WTC11 (cell line): ENCODE data around the gene C1S. TPM values are rescaled to one million over a fixed set of nuclear protein-coding genes. Genes with fewer than 3 reads are reported as not detected.

Experiments used
- ATAC-seq: fragments of 200-7000 bp; cut with Tn5 transposase; 2 replicates; pipeline ENCODE4 v1.10.0; 2021; ENCODE audit warnings: mild to moderate bottlenecking, moderate library complexity
- CTCF ChIA-PET: fragments of 300-600 bp; sonication (Branson Sonifier 250); formaldehyde crosslinking; loops from one replicate; lab custom pipeline; 2021; ENCODE audit warnings: antibody characterized with exemption; lab: Charles Lee
- POLR2A ChIA-PET: fragments of 350-600 bp; sonication (Branson Sonifier 250); formaldehyde crosslinking; loops from one replicate; lab custom pipeline; 2021; ENCODE audit warnings: antibody characterized with exemption; lab: Charles Lee
- DNase-seq: peaks from one replicate; pipeline ENCODE4 v3.0.0; 2021; ENCODE audit warnings: low spot score
- H3K27ac Mint-ChIP-seq: 2 replicates; pipeline ENCODE4 v1.8.0; 2021; ENCODE audit warnings: mixed read lengths
- H3K27me3 Mint-ChIP-seq: 2 replicates; pipeline ENCODE4 v1.8.0; 2021; ENCODE audit warnings: low read depth, mild to moderate bottlenecking, moderate library complexity, mixed read lengths
- H3K36me3 Mint-ChIP-seq: 2 replicates; pipeline ENCODE4 v1.8.0; 2021; ENCODE audit warnings: mixed read lengths
- H3K4me1 Mint-ChIP-seq: 2 replicates; pipeline ENCODE4 v1.8.0; 2022; ENCODE audit warnings: mixed read lengths
- H3K4me3 Mint-ChIP-seq: 2 replicates; pipeline ENCODE4 v1.8.0; 2021; ENCODE audit warnings: mild to moderate bottlenecking, moderate library complexity, mixed read lengths
- H3K9me3 Mint-ChIP-seq: 2 replicates; pipeline ENCODE4 v1.8.0; 2021; ENCODE audit warnings: mixed read lengths
- FOXJ3 ChIP-seq: sonication (generic); formaldehyde crosslinking; IDR thresholded peaks from 2 replicates; pipeline ENCODE4 v1.9.0; 2021; ENCODE audit warnings: missing genetic modification reagents, mild to moderate bottlenecking, borderline replicate concordance
- GABPB1 ChIP-seq: sonication (generic); formaldehyde crosslinking; IDR thresholded peaks from 2 replicates; pipeline ENCODE4 v1.8.1; 2023; ENCODE audit warnings: mild to moderate bottlenecking, missing genetic modification reagents
- GRHL2 ChIP-seq: fragments of 250-450 bp; sonication (Bioruptor Pico); IDR thresholded peaks from 2 replicates; pipeline ENCODE4 v1.8.0; 2022; ENCODE audit warnings: mild to moderate bottlenecking, moderate library complexity; ENCODE audit not compliant: insufficient replicate concordance, severe bottlenecking
- GTF2I ChIP-seq: fragments of 250-450 bp; sonication (Bioruptor Pico); conservative IDR thresholded peaks from 2 replicates; pipeline ENCODE4 v1.4.0; 2021; ENCODE audit warnings: mild to moderate bottlenecking
- NFYB ChIP-seq: sonication (generic); formaldehyde crosslinking; conservative IDR thresholded peaks from 2 replicates; pipeline ENCODE4 v1.8.0; 2022; ENCODE audit warnings: low read depth, missing genetic modification reagents
- OVOL2 ChIP-seq: fragments of 250-450 bp; sonication (Bioruptor Pico); IDR thresholded peaks from 2 replicates; pipeline ENCODE4 v1.9.0; 2021; ENCODE audit warnings: mild to moderate bottlenecking, borderline replicate concordance
- RORB ChIP-seq: fragments of 250-450 bp; sonication (Bioruptor Pico); IDR thresholded peaks from 2 replicates; pipeline ENCODE4 v1.9.0; 2021; ENCODE audit warnings: mild to moderate bottlenecking
- TEAD1 ChIP-seq: sonication (generic); formaldehyde crosslinking; IDR thresholded peaks from 2 replicates; pipeline ENCODE4 v1.8.0; 2022; ENCODE audit warnings: mild to moderate bottlenecking, missing genetic modification reagents
- ZNF219 ChIP-seq: sonication (generic); formaldehyde crosslinking; IDR thresholded peaks from 2 replicates; pipeline ENCODE4 v1.8.0; 2023; ENCODE audit warnings: missing genetic modification reagents, mild to moderate bottlenecking, borderline replicate concordance
- ZNF416 ChIP-seq: fragments of 250-450 bp; sonication (Bioruptor Pico); IDR thresholded peaks from 2 replicates; pipeline ENCODE4 v1.9.0; 2021; ENCODE audit warnings: mild to moderate bottlenecking, inconsistent platforms
- ZNF671 ChIP-seq: fragments of 250-450 bp; sonication (Bioruptor Pico); IDR thresholded peaks from 2 replicates; pipeline ENCODE4 v1.8.0; 2021; ENCODE audit warnings: mild to moderate bottlenecking
- total RNA-seq: library from RNA; stranded (reverse); gene quantifications from 3 replicates; pipeline ENCODE4 v1.2.3, GENCODE V29; 2021
- TF ChIP-seq, protein P1 (sequence below): fragments of 200-600 bp; IDR thresholded peaks from 2 replicates; pipeline ENCODE4 v1.8.0; 2022; ENCODE audit warnings: antibody characterized with exemption
- TF ChIP-seq, protein P2 (sequence below): sonication (generic); formaldehyde crosslinking; IDR thresholded peaks from 2 replicates; pipeline ENCODE4 v1.8.0; 2023; ENCODE audit warnings: missing genetic modification reagents
- TF ChIP-seq, protein P3 (sequence below): fragments of 250-450 bp; sonication (Bioruptor Pico); IDR thresholded peaks from 2 replicates; pipeline ENCODE4 v1.9.0; 2021; ENCODE audit warnings: mild to moderate bottlenecking, borderline replicate concordance
- TF ChIP-seq, protein P4 (sequence below): sonication (generic); formaldehyde crosslinking; IDR thresholded peaks from 2 replicates; pipeline ENCODE4 v1.8.1; 2023; ENCODE audit warnings: mild to moderate bottlenecking, missing genetic modification reagents
- TF ChIP-seq, protein P5 (sequence below): fragments of 250-450 bp; sonication (Bioruptor Pico); IDR thresholded peaks from 2 replicates; pipeline ENCODE4 v1.9.0; 2021; ENCODE audit warnings: moderate library complexity, mild to moderate bottlenecking, inconsistent platforms, borderline replicate concordance
- TF ChIP-seq, protein P6 (sequence below): fragments of 250-450 bp; sonication (Bioruptor Pico); IDR thresholded peaks from 2 replicates; pipeline ENCODE4 v1.9.0; 2021; ENCODE audit warnings: mild to moderate bottlenecking
- TF ChIP-seq, protein P7 (sequence below): sonication (generic); formaldehyde crosslinking; IDR thresholded peaks from 2 replicates; pipeline ENCODE4 v1.8.1; 2022; ENCODE audit warnings: mild to moderate bottlenecking, missing genetic modification reagents, moderate library complexity, borderline replicate concordance

C1S gene
- total RNA-seq, 1 experiment from 2014 or later = 7.6 TPM

DNA sequence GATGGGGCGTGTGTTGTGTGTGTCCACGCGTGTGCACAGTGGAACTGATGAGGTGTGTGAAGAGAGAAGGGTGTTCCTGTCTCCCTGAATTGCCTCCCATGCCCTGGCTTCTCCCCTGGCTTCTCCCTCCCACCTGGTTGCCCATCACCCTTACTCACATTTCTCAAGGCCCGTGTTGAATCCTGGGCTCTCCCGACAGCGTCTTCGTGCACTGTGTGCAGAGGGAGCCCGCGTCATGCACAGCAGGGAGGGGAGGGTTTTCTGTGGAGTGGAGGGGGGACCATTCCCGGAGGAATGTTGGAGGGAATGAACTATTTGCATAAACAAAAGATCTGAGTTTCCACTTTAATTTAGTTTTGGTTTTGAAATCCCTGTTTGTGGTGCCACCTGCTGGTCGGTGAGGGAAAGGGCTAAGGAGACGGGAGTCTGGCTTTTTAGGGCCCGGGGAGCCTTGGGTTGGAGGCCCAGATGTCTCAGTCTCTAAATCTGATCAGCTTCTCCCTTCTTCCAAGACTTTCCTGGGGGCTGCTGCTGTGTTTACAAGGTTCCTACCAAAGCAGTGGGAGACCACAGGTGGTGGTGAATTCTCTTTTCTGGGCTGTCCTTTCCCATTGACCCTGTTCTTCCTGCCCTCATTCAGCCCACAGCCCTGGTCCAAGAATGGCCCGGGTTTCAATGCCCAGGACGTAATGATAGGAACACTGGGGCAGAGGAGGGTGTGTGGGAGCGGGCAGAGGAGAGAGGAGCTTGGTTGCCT lies 31.9 kb downstream of the C1S start, which contains the start of gene C1R:
Gene C1R (minus strand): TSS at position 217 of the 757 bp plus-strand sequence. CDS start 57 bp downstream, at position 160.
- TF ChIP-seq GTF2I (CRISPR knock-in tag) = no peak
- no peak for TF ChIP-seq GRHL2 (CRISPR knock-in tag)
- TF ChIP-seq, protein P1, sequence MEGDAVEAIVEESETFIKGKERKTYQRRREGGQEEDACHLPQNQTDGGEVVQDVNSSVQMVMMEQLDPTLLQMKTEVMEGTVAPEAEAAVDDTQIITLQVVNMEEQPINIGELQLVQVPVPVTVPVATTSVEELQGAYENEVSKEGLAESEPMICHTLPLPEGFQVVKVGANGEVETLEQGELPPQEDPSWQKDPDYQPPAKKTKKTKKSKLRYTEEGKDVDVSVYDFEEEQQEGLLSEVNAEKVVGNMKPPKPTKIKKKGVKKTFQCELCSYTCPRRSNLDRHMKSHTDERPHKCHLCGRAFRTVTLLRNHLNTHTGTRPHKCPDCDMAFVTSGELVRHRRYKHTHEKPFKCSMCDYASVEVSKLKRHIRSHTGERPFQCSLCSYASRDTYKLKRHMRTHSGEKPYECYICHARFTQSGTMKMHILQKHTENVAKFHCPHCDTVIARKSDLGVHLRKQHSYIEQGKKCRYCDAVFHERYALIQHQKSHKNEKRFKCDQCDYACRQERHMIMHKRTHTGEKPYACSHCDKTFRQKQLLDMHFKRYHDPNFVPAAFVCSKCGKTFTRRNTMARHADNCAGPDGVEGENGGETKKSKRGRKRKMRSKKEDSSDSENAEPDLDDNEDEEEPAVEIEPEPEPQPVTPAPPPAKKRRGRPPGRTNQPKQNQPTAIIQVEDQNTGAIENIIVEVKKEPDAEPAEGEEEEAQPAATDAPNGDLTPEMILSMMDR = peak; percentile 82
- TF ChIP-seq OVOL2 (CRISPR knock-in tag) = no peak
- TF ChIP-seq, protein P2, sequence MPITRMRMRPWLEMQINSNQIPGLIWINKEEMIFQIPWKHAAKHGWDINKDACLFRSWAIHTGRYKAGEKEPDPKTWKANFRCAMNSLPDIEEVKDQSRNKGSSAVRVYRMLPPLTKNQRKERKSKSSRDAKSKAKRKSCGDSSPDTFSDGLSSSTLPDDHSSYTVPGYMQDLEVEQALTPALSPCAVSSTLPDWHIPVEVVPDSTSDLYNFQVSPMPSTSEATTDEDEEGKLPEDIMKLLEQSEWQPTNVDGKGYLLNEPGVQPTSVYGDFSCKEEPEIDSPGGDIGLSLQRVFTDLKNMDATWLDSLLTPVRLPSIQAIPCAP (CRISPR knock-in tag) = no peak
- DNase-seq (peak; percentile 76), ATAC-seq (peak; percentile 49)
- Mint-ChIP-seq H3K4me3 (peak within 1 kb of the TSS; percentile 65), H3K27me3 (no peaks in the 10 kb centered on the region; the same call in none of the 2 replicates), H3K27ac (peak within 1 kb of the TSS; percentile 79; the same call in 1 of the 2 replicates), H3K9me3 (no peaks in the 10 kb centered on the region), H3K4me1 (peaks cover 34% of the 10 kb centered on the region), H3K36me3 (no peaks in the 10 kb centered on the region)
- CTCF ChIA-PET = interaction anchor here (0.7 to 7.7 kb wide), 7 partner anchors 10 to 93 kb away, joined by 3 to 63 read pairs (median 3); partner anchors contain the start of gene C1RL
- POLR2A ChIA-PET = interaction anchor here (0.5 to 1.1 kb wide), 2 partner anchors 74 to 167 kb away, joined by 3 to 4 read pairs; partner anchors contain the start of gene LPCAT3

DNA sequence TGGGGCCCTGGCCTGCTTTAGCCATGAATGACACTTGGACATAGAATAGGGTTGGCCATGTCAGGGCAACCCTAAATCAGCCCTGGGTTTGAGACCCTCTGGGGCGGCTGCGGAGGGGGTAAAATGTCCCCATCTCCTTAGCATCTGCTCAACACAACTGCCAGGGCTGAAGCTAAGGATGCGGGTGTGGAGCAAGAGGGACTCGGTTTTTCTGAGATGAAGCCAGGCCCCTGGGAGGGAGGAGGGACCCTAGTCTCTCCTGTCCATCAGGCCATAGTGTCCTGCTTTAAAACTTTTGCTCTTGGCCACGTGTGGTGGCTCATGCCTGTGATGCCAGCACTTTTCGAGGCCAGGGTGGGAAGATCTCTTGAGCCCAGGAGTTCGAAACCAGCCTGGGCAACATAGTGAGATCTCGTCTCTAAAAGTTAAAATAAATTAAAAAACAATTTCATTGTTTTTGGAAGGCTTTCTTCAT lies 32.5 kb downstream of the C1S start:
- peaks cover 34% of the 10 kb centered on the region for H3K4me1 Mint-ChIP-seq
- CTCF ChIA-PET = interaction anchor here (0.7 to 7.7 kb wide), 7 partner anchors 9 to 93 kb away, joined by 3 to 63 read pairs (median 3); partner anchors contain the start of gene C1RL
- ATAC-seq = no peak
- no peak for DNase-seq
- no peaks in the 10 kb centered on the region; the same call in none of the 2 replicates for H3K27me3 Mint-ChIP-seq
- no peak overlapping the region for H3K27ac Mint-ChIP-seq
- no peak overlapping the region for H3K4me3 Mint-ChIP-seq
- H3K9me3 Mint-ChIP-seq = no peaks in the 10 kb centered on the region
- no peaks in the 10 kb centered on the region for H3K36me3 Mint-ChIP-seq
- POLR2A ChIA-PET = interaction anchor here (1.3 kb wide), 1 partner anchor 149 kb away, joined by 3 read pairs; the partner anchor contains the start of genes C12orf57 and RNU7-1
- TF ChIP-seq, protein P1 = no peak
- TF ChIP-seq ZNF416 (CRISPR knock-in tag) (no peak), NFYB (CRISPR knock-in tag) (no peak), ZNF671 (CRISPR knock-in tag) (no peak), GRHL2 (CRISPR knock-in tag) (no peak), GABPB1 (CRISPR knock-in tag) (no peak), TEAD1 (CRISPR knock-in tag) (no peak), RORB (CRISPR knock-in tag) (no peak), ZNF219 (no peak), FOXJ3 (CRISPR knock-in tag) (no peak)
- TF ChIP-seq, protein P3, sequence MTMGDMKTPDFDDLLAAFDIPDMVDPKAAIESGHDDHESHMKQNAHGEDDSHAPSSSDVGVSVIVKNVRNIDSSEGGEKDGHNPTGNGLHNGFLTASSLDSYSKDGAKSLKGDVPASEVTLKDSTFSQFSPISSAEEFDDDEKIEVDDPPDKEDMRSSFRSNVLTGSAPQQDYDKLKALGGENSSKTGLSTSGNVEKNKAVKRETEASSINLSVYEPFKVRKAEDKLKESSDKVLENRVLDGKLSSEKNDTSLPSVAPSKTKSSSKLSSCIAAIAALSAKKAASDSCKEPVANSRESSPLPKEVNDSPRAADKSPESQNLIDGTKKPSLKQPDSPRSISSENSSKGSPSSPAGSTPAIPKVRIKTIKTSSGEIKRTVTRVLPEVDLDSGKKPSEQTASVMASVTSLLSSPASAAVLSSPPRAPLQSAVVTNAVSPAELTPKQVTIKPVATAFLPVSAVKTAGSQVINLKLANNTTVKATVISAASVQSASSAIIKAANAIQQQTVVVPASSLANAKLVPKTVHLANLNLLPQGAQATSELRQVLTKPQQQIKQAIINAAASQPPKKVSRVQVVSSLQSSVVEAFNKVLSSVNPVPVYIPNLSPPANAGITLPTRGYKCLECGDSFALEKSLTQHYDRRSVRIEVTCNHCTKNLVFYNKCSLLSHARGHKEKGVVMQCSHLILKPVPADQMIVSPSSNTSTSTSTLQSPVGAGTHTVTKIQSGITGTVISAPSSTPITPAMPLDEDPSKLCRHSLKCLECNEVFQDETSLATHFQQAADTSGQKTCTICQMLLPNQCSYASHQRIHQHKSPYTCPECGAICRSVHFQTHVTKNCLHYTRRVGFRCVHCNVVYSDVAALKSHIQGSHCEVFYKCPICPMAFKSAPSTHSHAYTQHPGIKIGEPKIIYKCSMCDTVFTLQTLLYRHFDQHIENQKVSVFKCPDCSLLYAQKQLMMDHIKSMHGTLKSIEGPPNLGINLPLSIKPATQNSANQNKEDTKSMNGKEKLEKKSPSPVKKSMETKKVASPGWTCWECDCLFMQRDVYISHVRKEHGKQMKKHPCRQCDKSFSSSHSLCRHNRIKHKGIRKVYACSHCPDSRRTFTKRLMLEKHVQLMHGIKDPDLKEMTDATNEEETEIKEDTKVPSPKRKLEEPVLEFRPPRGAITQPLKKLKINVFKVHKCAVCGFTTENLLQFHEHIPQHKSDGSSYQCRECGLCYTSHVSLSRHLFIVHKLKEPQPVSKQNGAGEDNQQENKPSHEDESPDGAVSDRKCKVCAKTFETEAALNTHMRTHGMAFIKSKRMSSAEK (CRISPR knock-in tag) = no peak
- TF ChIP-seq, protein P4, sequence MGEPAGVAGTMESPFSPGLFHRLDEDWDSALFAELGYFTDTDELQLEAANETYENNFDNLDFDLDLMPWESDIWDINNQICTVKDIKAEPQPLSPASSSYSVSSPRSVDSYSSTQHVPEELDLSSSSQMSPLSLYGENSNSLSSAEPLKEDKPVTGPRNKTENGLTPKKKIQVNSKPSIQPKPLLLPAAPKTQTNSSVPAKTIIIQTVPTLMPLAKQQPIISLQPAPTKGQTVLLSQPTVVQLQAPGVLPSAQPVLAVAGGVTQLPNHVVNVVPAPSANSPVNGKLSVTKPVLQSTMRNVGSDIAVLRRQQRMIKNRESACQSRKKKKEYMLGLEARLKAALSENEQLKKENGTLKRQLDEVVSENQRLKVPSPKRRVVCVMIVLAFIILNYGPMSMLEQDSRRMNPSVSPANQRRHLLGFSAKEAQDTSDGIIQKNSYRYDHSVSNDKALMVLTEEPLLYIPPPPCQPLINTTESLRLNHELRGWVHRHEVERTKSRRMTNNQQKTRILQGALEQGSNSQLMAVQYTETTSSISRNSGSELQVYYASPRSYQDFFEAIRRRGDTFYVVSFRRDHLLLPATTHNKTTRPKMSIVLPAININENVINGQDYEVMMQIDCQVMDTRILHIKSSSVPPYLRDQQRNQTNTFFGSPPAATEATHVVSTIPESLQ (CRISPR knock-in tag) = no peak
- TF ChIP-seq, protein P5, sequence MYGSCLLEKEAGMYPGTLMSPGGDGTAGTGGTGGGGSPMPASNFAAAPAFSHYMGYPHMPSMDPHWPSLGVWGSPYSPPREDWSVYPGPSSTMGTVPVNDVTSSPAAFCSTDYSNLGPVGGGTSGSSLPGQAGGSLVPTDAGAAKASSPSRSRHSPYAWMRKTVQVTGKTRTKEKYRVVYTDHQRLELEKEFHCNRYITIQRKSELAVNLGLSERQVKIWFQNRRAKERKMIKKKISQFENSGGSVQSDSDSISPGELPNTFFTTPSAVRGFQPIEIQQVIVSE (CRISPR knock-in tag) = no peak
- TF ChIP-seq, protein P6, sequence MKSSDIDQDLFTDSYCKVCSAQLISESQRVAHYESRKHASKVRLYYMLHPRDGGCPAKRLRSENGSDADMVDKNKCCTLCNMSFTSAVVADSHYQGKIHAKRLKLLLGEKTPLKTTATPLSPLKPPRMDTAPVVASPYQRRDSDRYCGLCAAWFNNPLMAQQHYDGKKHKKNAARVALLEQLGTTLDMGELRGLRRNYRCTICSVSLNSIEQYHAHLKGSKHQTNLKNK (CRISPR knock-in tag) = no peak
- TF ChIP-seq, protein P7, sequence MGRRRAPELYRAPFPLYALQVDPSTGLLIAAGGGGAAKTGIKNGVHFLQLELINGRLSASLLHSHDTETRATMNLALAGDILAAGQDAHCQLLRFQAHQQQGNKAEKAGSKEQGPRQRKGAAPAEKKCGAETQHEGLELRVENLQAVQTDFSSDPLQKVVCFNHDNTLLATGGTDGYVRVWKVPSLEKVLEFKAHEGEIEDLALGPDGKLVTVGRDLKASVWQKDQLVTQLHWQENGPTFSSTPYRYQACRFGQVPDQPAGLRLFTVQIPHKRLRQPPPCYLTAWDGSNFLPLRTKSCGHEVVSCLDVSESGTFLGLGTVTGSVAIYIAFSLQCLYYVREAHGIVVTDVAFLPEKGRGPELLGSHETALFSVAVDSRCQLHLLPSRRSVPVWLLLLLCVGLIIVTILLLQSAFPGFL (CRISPR knock-in tag) = no peak
